ENCODE results near the gene ASB1.

- TF ChIP-seq CTCF (IDR thresholded peaks at IDR 0.05), result no peak
- TF ChIP-seq POLR2A (IDR thresholded peaks at IDR 0.05), result no peak
- TF ChIP-seq POLR2AphosphoS5 (IDR thresholded peaks at IDR 0.05), result no peak
Measured at GRCh38 chr2:238489896-238490295, 63.2 kb downstream of the ASB1 start.
